NCI-H2081 (cell line): ENCODE results near the gene FILIP1.
A peak's percentile ranks its signal among the peaks of the same experiment; 100 is the strongest.
"Not testable (repeated sequence)": the region's sequence is repeated elsewhere in the genome, so short reads cannot be mapped to it uniquely, and the experiment has no call there.

Source experiments
- DNase-seq, 2 experiments: peaks; one replicate each; lab custom pipeline; 2025; lab: John Stamatoyannopoulos, UW

Gene FILIP1

GRCh38 chr6:75419980-75420379 lies 73.6 kb downstream of the FILIP1 start:
- DNase-seq, result no peak

GRCh38 chr6:75419416-75419815 lies 74.2 kb downstream of the FILIP1 start:
- DNase-seq, result no peak

GRCh38 chr6:75418233-75418632 lies 75.4 kb downstream of the FILIP1 start:
- DNase-seq, result peak; percentile 28 to 63

- no peak for DNase-seq
These were observed 77.2 kb downstream of the FILIP1 start for GRCh38 chr6:75416443-75416842.

GRCh38 chr6:75415804-75416203 lies 77.8 kb downstream of the FILIP1 start:
- no peak for DNase-seq

- no peak for DNase-seq
These were observed 79.1 kb downstream of the FILIP1 start for GRCh38 chr6:75414445-75415021.

GRCh38 chr6:75412969-75413662 lies 80.5 kb downstream of the FILIP1 start:
- DNase-seq, result no peak

GRCh38 chr6:75410564-75410963 lies 83.0 kb downstream of the FILIP1 start:
- not testable (repeated sequence) for DNase-seq

GRCh38 chr6:75409928-75410327 lies 83.7 kb downstream of the FILIP1 start:
- no peak for DNase-seq

- no peak for DNase-seq
These were observed 84.3 kb downstream of the FILIP1 start for GRCh38 chr6:75409286-75409685.

- no peak for DNase-seq
These were observed 90.0 kb downstream of the FILIP1 start for GRCh38 chr6:75403563-75404080.

- DNase-seq, result no peak
These were observed 91.3 kb downstream of the FILIP1 start for GRCh38 chr6:75402296-75402695.

GRCh38 chr6:75397656-75398465 lies 95.7 kb downstream of the FILIP1 start:
- DNase-seq, result peak in 1 of 2 experiments; percentile 58

- DNase-seq, result no peak
These were observed 96.4 kb downstream of the FILIP1 start for GRCh38 chr6:75397171-75397570.

GRCh38 chr6:75396005-75396800 lies 97.4 kb downstream of the FILIP1 start:
- DNase-seq, result no peak

GRCh38 chr6:75393806-75394205 lies 99.8 kb downstream of the FILIP1 start:
- DNase-seq, result no peak

GRCh38 chr6:75391276-75391675 lies 102.3 kb downstream of the FILIP1 start:
- no peak for DNase-seq

- DNase-seq, result no peak
These were observed 107.4 kb downstream of the FILIP1 start for GRCh38 chr6:75386050-75386770.

GRCh38 chr6:75384116-75384515 lies 109.5 kb downstream of the FILIP1 start:
- DNase-seq, result no peak

GRCh38 chr6:75382634-75382900 lies 111.0 kb downstream of the FILIP1 start:
- DNase-seq, result no peak

GRCh38 chr6:75381877-75382633 lies 111.5 kb downstream of the FILIP1 start:
- DNase-seq, result peak in 1 of 2 experiments; percentile 6
